ENCODE data around the gene DHX15.
A peak's percentile ranks its signal among the peaks of the same experiment; 100 is the strongest.

The DHX15 gene

GRCh38 chr4:24594887-24595286 lies 10.5 kb upstream of the DHX15 start:
- Mint-ChIP-seq H3K27ac (peak overlapping the region; percentile 41 to 86 (median 71)), H3K27me3 (ENCODE audit: low read depth) (no peaks in the 10 kb centered on the region), H3K4me1 (peaks cover 5% of the 10 kb centered on the region), H3K36me3 (ENCODE audit: low read depth) (no peaks in the 10 kb centered on the region), H3K4me3 (no peak overlapping the region), H3K9me3 (peaks cover 6% of the 10 kb centered on the region)
- TF ChIP-seq CTCF (IDR thresholded peaks at IDR 0.05; ENCODE audit: unreplicated experiment in 3 of 3): no peak

GRCh38 chr4:24589448-24589847 lies 5.1 kb upstream of the DHX15 start:
- H3K36me3 Mint-ChIP-seq (ENCODE audit: low read depth): no peaks in the 10 kb centered on the region
- H3K4me1 Mint-ChIP-seq: no peaks in the 10 kb centered on the region
- H3K9me3 Mint-ChIP-seq: peaks cover 3% of the 10 kb centered on the region
- H3K27me3 Mint-ChIP-seq (ENCODE audit: low read depth): peaks cover 7% of the 10 kb centered on the region
- TF ChIP-seq CTCF (IDR thresholded peaks at IDR 0.05; ENCODE audit: unreplicated experiment in 3 of 3): no peak
- H3K27ac Mint-ChIP-seq: no peak overlapping the region
- H3K4me3 Mint-ChIP-seq: no peak overlapping the region

- H3K36me3 Mint-ChIP-seq (ENCODE audit: low read depth): no peaks in the 10 kb centered on the region
- no peak overlapping the region for H3K4me3 Mint-ChIP-seq
- H3K9me3 Mint-ChIP-seq: peaks cover 3% of the 10 kb centered on the region
- no peak overlapping the region for H3K27ac Mint-ChIP-seq
- no peaks in the 10 kb centered on the region for H3K4me1 Mint-ChIP-seq
- TF ChIP-seq CTCF (IDR thresholded peaks at IDR 0.05; ENCODE audit: unreplicated experiment in 3 of 3): no peak
- peaks cover 7% of the 10 kb centered on the region for H3K27me3 Mint-ChIP-seq (ENCODE audit: low read depth)
These were observed 4.0 kb upstream of the DHX15 start for GRCh38 chr4:24588216-24588954.

- Mint-ChIP-seq H3K4me1 (peaks cover 22% of the 10 kb centered on the region), H3K27ac (peak overlapping the region; percentile 84 to 100 (median 96)), H3K36me3 (ENCODE audit: low read depth) (peaks cover 29% of the 10 kb centered on the region), H3K27me3 (ENCODE audit: low read depth) (peaks cover 4% of the 10 kb centered on the region), H3K9me3 (no peaks in the 10 kb centered on the region), H3K4me3 (peak overlapping the region; percentile 92 to 96 (median 96))
- no peak for TF ChIP-seq CTCF (IDR thresholded peaks at IDR 0.05; ENCODE audit: unreplicated experiment in 3 of 3)
These were observed 723 bp downstream of the DHX15 start for GRCh38 chr4:24583451-24584210.

- H3K4me3 Mint-ChIP-seq: peak overlapping the region; percentile 92 to 96 (median 96)
- peaks cover 4% of the 10 kb centered on the region for H3K27me3 Mint-ChIP-seq (ENCODE audit: low read depth)
- no peak for TF ChIP-seq CTCF (IDR thresholded peaks at IDR 0.05; ENCODE audit: unreplicated experiment in 3 of 3)
- no peaks in the 10 kb centered on the region for H3K9me3 Mint-ChIP-seq
- H3K36me3 Mint-ChIP-seq (ENCODE audit: low read depth): peaks cover 42% of the 10 kb centered on the region
- H3K4me1 Mint-ChIP-seq: peaks cover 35% of the 10 kb centered on the region
- peak overlapping the region; percentile 84 to 96 (median 94) for H3K27ac Mint-ChIP-seq
These were observed 2.0 kb downstream of the DHX15 start for GRCh38 chr4:24582235-24582832.
